ENCODE measurements around the gene ZNF524. TPM values are rescaled to one million over a fixed set of nuclear protein-coding genes. Genes with fewer than 3 reads are reported as not detected.
A peak's percentile ranks its signal among the peaks of the same experiment; 100 is the strongest.

ZNF524 gene
- polyA plus RNA-seq, 5 donors = 6.0 to 11.8 (median 6.1) TPM

DNA sequence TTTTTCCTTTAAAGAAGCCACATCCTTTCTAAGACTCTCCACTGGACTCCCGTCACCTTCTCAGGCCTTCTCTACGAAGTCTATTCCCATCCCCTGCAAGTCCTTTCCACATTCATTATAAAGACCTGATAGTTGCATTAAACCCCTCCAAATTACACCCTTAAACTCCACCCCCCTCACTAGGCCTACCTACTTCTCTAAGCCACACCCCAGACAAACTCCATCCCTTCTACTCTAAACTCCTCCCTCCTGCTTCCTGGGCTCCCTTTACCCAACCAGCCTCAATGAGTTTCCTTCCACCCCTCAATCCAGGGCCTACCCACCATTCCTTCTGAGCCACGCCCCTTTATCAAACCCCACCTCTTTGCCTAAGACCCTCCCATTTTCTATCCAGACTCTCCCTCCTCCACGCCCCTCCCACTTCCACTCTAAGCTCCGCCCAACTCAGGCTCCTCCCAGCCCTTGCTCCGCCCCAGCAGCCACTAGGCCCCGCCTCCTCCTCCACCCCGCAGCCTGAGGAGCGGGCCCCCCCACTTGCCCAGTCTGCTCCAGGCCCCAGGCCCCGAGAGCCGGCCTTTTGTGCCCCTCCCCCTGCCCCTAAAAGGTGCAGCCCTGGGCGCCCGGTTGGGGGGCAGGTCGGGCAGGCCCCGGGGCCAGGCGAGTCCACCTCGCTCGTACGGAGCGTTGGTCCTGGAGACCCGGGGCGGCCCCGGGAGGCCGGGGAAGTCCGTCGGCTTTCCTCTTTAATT is 1.2 kb upstream of the ZNF524 start:
- peak; percentile 86 to 87 for DNase-seq

DNA sequence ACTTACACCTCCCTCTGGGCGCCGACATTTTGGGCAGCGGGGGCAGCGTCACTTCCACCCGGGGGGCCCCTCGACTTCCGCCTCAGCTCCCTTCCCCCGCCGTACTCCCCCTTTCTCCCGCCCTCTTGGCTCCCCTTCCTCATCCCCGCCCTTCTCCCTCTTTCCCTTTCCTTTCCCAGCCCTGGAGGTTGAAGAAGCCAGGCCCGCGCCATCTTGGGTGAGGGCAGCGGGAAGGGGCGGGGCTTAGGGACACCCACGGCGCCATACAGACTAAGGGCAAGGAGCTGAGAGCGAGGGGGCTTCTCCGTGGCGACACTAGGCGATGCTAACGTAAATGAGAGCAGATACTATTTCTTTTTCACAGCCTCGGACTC is 633 bp upstream of the ZNF524 start, which contains the start of gene FIZ1:
Gene FIZ1 (minus strand): TSS at position 50 of the 374 bp plus-strand sequence. CDS start 1,652 bp downstream, outside the sequence.
- peak; percentile 99 for DNase-seq

DNA sequence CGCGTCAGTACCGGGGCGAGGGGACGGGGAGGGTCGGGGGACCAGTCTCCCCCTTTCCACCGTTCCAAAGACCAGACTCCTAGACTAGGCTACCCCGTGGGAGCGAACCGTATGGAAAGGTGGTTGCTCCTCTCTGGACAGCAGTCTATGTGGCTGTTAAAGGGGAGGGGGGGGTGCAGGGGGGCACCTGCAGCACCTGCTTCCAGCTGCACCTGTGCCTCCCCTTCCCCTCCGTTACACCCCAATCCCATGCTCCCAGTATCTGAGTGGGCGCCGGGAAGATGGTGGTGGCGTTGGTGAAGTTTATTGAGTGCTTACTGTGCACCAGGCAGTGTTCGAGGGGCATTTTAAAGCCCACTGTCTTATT is 557 bp downstream of the ZNF524 start:
- DNase-seq = no peak

DNA sequence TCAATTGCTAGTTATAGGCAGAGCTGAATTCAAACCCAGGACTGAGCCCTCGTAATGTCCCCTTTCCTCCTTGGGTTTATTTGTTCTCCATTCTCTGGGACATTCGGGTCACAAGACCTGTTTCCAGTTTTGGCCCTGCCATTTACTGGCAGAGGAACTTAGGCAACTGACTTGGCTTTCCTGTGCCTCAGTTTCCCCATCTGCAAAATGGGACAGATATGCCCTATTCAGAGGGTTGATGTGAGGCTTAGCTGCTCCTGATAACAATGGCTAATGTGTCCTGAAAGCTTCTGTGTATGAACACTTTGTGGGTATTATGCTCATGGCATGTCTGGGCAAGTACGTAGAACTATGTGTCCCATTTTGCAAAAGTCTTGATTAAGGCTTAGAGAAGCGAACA is 996 bp downstream of the ZNF524 start:
- DNase-seq = no peak

DNA sequence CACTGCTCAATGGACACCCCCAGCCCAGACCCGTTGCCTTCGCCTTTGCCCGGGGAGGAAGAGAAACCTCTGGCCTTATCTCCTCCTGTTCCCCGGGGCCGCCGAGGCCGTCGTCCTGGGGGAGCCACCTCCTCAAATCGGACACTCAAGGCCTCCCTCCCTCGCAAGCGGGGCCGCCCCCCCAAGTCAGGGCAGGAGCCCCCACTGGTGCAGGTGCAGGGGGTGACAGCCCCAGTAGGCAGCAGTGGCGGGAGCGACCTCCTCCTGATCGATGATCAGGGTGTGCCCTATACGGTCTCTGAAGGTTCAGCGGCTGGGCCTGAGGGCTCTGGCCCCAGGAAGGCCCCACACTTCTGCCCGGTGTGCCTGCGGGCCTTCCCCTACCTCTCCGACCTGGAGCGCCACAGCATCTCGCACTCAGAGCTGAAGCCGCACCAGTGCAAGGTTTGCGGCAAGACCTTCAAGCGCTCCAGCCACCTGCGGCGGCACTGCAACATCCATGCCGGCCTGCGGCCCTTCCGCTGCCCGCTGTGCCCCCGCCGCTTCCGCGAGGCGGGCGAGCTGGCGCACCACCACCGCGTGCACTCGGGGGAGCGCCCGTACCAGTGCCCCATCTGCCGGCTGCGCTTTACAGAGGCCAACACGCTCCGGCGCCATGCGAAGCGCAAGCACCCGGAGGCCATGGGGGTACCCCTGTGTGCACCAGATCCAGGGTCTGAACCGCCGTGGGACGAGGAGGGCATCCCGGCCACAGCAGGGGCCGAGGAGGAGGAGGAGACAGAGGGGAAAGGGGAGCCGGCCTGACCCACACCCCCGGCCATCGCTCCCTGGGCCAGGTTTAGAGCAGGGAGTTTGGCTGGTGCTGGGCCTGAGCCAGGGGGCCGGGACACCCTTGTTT is 2.3 kb downstream of the ZNF524 start:
- DNase-seq = no peak

DNA sequence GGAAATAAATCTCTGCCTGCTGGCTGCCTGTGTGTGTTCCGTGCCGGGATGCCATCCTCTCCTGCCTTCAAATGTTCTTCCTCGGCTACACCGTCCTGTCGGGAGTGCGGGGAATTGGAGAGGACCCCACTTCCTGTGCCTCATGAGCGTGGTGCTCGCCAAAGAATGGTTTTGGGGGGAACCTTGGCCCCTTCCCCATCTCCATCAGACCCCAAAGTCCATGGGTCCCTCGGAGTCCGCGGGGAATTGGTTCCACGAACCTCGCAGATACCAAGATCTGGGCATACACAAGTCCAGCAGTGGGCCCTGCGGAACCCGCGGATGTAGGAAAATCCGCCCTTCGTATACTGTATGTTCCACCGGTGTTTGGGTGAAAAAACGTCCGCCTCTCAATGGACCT is 3.0 kb downstream of the ZNF524 start:
- no peak for DNase-seq

DNA sequence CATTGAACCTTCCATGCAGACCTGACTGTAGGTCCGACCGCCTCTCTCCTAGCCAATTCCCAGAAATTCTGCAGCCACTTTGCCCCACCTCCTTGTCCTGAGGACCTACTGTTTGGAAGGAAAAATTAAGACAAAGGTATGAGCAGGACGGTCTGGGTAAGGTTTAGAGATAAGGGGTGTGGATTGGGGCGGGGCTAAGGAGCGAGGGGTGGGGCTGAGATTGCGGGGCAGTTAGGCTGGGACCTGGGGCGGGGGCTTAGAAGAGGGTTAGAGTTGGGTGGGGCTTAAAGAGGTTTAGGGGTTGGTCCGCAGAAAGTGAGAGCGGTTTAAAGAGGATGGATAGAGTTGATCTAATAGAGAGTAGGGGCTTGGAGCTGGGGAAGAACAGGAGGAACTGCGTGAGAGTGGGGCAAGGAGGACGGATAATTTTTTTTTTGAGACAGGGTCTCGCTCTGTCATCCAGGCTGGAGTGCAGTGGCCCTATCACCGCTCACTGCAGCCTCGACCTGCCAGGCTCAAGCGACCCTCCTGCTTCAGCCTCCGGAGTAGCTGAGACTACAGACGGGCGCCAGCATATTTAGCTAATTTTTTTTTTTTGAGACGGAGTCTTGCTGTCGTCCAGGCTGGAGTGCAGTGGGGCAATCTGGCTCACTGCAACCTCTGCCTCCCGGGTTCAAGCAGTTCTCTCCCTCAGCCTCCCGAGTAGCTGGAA is 3.6 kb downstream of the ZNF524 start:
- no peak for DNase-seq

DNA sequence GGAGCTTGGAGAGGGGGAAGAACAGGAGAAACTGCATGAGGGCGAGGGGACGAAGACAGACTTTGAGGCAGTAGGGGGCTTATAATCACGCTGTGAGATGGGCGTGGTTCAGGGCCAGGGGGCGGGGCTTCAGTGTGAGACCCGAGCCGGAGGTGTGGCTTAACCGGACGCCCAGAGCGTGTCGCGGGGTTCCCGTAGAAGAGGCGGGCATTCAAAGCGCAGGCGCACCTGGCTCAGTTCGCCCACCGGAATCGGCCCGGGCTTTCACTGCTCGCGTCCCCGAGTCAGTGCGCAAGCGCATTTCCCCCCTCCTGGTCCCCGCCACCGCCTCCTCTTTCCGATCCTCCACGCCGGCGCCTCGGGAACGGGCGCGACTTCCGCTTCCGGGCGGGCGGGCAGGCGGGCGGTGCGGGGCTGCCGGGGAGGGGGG is 5.1 kb downstream of the ZNF524 start:
- DNase-seq = peak; percentile 95 to 97

DNA sequence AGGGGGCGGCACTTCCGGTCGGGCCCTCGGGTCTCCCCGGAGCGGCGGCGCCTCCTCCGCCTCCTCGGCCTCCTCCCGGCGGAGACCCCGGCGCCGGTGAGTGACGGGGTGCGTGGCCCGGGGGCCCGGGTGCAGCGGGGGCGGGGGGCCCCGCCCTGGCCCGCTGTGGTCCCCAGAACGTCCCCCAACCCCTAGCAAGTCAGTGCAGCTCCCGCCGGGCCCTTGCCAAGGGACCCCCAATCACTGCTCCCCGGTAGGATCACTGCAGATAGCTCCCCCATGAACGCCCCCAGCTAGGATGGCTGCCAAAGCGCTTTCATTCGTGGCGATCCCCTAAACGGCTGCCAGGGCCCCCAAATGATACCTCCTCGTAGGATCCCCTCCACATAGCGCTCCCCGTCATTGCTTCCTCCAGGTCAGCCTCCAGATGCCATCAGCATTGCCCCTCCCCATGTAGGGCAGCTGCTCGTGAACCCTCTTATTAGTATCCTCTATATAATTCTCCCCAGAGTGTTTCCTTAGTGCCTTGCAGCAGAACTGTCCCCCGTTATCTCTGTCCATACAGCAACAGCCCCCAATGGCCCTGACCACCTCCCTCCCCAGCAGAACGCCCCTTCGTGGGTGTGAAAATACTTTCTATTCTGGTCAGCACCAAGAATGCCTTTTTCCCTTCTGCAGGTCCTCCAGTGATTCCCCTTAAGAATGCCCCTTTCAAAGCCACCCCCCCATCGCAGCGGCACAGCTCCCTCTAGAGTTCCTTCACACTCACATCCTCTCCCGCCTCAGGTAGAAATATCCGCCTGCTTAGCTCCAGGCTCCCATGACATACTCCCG is 5.8 kb downstream of the ZNF524 start, which contains the start of gene ZNF865:
Gene ZNF865 (plus strand): TSS at position 11 of the 834 bp plus-strand sequence. CDS start 7,972 bp downstream, outside the sequence.
- peak; percentile 62 to 68 for DNase-seq

DNA sequence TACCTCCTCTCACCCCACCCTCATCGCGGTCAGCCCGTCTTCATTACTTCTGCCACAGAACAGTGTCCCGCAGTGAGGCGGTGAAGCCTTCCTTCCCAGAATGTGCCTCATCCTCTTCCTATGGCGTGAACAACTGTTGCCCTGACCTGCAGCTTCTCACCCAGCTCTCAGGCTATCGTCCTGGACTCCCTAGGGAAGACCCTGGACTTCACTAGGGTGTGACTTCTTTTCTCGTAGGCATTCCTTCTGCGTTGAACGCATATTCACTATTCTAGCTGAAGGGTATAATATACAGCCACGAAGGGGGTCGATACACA is 6.3 kb downstream of the ZNF524 start:
- no peak for DNase-seq

DNA sequence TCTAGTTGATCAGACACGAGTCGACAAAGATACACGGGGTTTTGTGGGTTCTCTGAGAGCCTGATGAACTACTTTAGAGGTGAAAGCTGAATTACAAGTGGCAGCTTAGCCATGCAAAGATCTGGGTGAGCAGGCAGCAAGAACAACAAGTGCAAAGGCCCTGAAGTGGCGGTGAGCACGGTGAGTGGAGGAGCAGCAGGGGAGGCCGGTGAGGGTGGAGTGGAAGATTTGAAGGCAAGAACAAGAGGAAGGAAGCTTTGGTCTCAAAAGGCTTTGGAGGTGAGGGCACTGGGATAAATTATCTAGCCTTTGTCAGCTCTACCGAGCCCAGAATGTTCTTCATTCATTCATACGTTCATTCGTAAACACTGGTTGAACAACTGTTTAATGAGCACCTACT is 6.7 kb downstream of the ZNF524 start:
- no peak for DNase-seq

DNA sequence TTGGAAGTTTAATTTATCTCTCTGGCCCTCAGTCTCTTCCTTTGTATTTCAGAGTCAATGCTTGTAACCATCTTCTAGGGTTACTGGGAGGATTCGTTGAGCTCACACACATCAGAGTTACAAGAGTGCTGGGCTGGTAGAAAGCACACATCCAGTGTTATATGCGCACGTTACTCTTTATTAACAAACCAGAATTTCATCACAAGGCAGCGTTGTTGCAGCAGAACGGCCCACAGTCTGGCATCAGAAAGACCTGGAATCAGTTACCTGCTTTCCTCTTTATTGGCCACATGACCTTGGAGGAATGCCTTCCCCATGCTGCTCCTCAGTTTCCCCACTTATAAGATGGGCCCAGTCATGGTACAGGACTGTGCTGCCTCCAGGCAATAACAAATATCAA is 9.2 kb downstream of the ZNF524 start:
- DNase-seq = no peak

DNA sequence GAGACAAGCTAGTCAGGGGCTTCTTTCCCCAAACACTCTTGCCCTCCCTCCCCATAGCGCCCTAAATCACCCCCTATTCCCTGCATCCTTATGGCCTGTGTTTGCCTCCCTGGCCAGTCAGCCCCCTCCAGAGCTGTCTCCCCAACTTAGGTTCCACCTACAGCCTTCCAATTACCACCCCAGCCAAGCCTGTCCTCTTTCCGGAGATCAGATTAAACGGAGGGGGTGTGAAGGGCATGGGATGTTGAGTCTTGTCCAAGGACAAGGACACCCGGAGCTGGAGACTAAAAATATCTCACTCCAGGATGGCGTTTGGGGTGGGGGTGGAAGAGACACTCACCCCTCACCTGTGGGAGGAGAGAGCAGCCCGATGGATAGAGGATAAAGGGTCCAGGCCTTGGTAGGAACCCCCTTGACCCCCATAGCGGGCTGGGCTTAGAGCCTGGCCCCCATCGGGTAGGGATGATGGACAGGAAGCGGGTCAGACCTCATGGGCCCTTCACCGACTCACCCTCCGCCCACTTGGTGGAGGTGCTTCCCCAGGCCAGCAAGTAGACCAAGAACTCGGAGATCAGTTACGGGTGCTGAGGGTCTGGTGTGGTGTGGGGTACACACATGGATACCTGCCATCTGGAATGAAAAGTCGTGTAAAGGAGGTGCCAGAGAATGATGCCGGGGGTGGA is 11.4 kb downstream of the ZNF524 start:
- no peak for DNase-seq

DNA sequence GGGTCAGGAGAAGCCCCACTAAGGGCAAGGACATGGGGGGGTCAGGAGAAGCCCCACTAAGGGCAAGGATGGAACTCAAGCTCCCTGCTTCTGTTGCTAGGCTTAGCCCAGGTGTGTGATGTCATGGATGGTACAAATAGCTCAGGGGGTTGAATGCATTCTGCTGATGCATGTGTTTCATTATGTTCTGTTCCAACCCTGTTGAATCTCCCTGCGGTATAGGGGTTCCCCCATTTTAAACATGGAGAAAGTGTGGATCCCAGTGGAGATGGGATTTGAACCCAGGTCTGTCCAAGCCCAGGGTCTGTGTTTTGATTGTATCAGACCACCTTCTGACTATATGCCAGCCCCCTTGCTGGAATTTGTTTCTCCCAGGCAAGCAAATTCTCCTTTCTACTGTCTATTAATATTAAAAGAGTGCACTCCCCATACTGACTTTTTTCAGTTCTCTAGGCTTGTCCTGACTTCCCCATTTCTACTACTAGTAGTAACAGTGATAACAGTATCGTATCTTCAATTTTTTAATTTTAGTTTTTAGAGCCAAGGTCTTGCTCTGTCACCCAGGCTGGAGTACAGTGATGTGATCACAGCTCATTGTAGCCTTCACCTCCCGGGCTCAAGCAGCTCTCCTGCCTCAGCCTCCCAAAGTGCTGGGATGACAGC is 12.0 kb downstream of the ZNF524 start:
- DNase-seq = no peak

DNA sequence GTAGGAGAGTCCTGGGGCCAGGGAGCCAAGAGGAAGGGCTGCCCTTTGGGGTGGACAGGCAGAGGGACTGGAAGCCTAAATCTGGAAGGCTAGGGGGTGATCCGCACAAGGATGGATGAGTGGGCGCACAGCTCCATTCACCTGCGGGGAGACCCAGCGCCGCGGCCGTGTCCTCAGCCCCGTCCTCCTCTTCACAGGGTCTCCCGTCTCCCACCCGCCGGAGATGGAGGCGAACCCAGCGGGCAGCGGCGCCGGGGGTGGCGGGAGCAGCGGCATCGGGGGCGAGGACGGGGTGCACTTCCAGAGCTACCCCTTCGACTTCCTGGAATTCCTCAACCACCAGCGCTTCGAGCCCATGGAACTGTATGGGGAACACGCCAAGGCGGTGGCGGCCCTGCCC is 13.3 kb downstream of the ZNF524 start:
- no peak for DNase-seq

DNA sequence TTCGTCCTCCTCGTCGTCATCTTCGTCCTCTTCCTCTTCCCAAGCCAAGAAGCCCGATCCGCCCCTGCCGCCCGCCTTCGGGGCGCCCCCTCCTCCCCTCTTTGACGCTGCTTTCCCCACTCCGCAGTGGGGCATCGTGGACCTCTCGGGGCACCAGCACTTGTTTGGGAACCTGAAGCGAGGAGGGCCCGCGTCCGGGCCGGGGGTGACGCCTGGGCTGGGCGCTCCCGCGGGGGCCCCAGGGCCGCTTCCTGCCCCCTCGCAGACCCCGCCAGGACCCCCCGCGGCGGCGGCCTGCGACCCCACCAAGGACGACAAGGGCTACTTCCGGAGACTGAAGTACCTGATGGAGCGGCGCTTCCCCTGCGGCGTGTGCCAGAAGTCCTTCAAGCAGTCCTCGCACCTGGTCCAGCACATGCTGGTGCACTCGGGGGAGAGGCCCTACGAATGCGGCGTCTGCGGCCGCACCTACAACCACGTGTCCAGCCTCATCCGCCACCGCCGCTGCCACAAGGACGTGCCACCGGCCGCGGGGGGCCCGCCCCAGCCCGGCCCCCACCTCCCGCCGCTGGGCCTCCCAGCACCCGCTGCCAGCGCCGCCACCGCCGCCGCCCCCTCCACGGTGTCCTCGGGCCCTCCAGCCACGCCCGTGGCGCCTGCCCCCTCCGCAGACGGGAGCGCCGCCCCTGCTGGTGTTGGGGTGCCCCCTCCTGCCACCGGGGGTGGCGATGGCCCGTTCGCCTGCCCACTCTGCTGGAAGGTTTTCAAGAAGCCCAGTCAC is 14.0 kb downstream of the ZNF524 start:
- DNase-seq = no peak

DNA sequence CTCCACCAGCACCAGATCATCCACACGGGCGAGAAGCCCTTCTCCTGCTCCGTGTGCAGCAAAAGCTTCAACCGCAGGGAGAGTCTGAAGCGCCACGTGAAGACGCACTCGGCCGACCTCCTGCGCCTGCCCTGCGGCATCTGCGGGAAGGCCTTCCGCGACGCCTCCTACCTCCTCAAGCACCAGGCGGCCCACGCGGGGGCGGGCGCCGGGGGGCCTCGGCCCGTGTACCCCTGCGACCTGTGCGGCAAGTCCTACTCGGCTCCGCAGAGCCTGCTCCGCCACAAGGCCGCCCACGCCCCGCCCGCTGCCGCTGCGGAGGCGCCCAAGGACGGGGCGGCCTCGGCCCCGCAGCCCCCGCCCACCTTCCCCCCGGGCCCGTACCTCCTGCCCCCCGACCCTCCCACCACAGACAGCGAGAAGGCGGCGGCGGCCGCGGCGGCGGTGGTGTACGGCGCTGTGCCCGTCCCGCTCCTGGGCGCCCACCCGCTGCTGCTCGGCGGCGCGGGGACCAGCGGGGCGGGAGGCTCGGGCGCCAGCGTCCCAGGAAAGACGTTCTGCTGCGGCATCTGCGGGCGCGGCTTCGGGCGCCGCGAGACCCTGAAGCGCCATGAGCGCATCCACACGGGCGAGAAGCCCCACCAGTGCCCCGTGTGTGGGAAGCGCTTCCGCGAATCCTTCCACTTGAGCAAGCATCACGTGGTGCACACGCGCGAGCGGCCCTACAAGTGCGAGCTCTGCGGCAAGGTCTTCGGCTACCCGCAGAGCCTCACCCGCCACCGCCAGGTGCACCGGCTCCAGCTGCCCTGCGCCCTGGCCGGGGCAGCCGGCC is 14.8 kb downstream of the ZNF524 start:
- DNase-seq = no peak
